SIG-M5 treated with dmso at 0.1 percent for 504 hours (cell line): ENCODE results near the gene MRM3.
"Not testable (repeated sequence)": the region's sequence is repeated elsewhere in the genome, so short reads cannot be mapped to it uniquely, and the experiment has no call there.

ENCODE experiments used
- DNase-seq: peaks from one replicate; lab custom pipeline; 2025; ENCODE audit not compliant: unreplicated experiment; lab: John Stamatoyannopoulos, UW

Gene MRM3

DNA sequence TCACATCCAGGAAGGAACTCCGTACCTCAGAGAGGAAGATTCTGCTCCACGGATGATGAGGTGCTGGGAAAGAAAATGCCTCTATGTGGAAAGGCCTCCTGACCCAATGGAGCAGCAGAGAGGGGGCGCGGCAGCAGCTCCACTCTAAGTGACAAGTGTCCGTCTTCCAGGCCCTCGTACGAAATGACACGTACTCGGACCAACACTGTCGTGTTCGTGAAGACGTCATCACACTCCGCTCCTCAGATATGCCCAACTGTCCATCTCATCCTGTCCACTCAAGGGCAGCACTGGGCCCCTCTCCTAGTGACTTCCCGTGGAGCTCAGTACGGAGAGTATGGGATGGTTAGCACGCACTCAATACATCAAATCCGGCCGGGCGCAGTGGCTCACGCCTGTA is 32.2 kb downstream of the MRM3 start:
- no peak for DNase-seq

DNA sequence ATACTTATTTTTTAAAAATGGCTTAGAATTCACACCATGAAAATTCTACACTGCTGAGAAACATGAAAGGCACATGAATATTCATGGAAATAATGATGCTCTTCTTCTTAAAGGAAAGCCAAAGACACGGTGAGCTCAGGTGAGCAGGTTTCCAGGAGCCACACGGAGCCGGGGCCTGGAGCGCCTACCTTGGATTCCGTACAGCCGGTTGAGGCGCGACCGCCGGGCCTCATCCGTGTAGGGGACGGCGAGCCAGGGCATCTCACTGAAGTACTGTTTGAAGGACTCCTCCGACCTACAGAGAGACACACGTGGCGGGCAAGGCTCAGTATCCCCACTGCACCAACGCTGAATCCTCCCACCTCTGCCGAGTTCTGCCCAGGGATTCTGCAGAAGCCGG is 37.1 kb downstream of the MRM3 start:
- DNase-seq = no peak

DNA sequence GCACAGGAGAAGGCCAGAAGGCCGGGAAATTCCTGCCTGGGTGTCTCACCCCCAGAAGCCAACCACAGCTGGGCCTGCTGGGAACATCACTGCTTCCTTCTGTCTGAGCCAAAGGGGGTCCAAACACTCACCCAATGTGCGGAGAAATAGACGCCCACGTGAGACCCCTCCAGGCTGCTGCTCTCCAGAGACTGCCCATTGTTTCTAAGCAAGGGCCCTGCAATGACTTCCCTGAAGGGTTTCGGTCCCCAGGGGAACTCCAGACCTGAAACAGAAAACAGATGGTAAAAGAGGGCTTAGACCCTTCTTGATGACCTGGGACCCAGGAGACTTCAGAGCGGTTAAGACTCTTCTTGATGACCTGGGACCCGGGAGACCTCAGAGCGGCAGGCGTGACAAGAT is 41.3 kb downstream of the MRM3 start:
- DNase-seq = no peak

DNA sequence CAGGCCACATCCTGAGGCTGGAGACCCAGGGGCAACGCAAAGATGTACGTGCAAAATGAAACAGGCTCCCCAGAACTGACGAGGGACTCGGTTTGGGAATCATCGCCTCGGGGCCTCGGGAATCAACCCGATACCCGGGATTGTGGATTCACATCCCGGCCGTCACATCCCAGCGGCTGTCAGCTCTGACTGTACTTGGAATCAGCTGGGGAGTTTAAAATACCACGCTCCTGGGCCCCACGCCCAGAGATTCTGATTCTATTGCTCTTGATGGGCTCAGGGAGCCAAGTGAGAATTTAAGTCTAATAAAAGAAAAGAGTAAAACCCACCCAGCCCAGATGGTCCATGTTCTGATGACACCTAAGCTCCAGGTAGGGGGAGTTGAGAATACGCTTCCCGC is 42.2 kb downstream of the MRM3 start:
- no peak for DNase-seq

DNA sequence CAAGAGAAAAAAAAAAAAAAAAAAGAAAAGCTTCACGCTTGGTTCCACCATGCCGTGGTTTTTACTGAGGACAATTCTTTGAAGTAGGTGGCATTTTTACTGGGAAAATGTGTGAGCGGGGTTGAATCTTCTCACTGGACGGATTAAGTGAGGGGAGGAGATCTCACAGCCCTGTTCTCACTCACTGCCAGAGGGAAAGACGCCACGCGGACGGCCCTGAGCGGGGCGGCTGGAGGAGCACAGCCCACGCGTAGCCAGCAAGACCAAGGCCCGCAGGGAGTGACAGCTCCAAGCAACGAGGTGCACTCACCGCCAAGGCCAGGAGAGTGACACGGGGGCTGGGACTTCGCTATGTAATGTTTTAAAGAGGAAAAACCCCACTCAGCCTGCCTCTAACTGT is 43.1 kb downstream of the MRM3 start:
- DNase-seq = no peak

DNA sequence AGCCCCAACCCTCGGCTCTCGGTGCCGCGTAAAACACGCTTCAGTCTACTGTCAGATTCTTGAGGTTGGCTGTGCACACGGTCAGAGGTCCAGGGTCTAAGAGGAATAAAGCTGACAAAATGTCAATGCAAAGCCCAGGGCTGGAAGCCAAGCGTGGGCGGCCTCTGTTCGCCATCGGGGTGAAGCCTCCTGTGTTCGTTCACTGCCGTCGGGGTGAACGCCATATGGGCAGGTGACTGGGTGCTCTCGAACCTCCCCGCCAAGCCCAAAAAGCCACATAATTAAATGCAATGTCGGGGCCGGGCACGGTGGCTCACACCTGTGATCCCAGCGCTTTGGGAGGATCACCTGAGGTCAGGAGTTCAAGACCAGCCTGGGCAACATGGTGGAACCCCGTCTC is 44.6 kb downstream of the MRM3 start:
- no peak for DNase-seq

DNA sequence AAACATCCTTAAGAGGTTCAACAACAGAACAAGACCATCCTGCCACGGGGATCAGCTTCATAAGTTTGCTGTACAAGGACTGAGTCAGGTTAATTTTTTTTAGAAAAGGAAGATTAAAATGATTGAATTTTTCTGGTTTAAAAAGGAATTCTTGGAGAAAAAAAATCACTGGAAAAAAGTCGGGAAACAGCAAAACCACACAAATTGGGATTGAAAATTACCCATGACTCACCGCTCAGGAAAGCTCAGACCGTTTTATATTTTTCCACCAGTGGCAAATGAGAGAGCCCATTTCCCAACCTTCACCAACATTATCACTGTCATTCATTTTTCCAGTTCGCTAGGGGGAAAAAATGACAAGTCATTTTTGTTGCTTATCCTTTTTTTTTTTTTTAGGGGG is 46.6 kb downstream of the MRM3 start:
- no peak for DNase-seq

DNA sequence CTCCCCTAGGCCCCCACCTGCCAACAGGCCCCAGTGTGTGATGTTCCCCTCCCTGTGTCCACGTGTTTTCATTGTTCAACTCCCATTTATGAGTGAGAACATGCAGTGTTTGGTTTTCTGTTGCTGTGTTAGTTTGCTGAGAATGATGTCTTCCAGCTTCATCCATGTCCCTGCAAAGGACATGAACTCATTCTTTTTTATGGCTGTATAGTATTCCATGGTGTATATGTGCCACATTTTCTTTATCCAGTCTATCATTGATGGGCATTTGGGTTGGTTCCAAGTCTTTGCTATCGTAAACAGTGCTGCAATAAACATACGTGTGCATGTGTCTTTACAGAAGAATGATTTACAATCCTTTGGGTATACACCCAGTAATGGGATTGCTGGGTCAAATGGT is 47.5 kb downstream of the MRM3 start:
- not testable (repeated sequence) for DNase-seq

DNA sequence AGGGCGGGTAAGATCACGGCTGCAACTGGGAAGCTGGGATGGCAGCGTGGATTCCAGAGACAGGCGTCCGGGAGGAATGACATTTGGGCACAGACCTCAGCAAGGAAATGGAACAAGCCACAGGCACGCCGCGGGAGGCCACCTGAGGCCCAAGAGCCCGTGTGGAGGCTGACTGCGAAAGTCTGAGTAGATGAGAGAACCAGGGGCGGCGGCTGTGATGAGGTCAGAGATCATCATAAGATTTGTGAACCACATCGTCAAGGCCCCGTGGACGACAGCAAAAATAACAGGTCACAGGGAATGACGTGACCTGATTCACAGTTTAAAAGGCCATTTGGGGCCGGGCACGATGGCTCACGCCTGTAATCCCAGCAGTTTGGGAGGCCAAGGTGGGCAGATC is 48.2 kb downstream of the MRM3 start:
- DNase-seq = no peak

DNA sequence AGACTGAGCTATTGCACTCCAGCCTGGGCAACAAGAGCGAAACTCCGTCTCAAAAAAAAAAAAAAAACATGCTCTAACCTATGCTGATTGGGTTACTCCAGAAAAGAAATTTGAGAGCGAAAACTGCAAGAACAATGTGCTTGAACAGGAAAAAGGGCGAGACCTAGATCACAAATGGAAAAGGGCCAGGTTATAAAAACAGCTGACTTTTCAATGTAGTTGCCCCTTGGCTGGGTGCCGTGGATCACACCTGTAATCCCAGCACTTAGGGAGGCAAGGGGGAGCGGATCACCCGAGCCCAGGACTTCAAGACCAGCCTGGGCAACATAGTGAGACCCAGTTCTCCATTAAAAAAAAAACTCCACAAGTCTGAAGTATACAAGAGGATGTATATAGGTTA is 48.8 kb downstream of the MRM3 start:
- DNase-seq = no peak

DNA sequence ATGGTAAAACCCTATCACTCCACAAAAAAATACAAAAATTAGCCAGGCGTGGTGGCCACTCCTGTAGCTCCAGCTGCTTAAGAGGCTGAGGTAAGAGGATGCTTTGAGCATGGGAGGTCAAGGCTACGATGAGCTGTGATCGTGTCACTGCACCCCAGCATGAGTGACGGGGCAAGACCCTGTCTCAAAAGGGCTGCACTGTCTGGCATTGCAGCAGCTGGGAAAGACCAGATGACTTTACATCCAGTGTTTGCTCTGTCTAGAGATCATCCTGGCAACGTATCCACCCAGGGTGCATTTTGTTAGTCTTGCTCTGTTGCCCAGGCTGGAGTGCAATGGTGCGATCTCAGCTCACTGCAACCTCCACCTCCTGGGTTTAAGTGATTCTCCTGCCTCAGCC is 52.0 kb downstream of the MRM3 start:
- DNase-seq = no peak

DNA sequence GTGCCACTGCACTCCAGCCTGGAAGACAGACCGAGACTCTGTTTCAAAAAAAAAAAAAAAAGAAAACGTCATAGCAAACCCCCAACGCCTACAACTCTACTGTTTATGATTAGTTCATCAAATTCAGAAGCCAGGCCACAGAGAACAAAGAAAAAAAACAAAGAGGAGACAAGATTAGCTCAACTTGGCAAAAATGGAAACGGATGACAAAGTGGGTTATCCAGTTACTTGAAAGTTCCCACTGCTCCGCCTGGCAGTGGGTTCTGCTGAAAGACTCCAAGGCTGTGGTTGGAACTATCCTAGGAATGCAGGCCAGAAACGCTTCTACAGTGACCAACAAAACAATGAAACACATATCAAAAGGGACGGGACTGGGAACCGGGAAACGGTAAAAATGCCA is 53.1 kb downstream of the MRM3 start:
- DNase-seq = no peak

DNA sequence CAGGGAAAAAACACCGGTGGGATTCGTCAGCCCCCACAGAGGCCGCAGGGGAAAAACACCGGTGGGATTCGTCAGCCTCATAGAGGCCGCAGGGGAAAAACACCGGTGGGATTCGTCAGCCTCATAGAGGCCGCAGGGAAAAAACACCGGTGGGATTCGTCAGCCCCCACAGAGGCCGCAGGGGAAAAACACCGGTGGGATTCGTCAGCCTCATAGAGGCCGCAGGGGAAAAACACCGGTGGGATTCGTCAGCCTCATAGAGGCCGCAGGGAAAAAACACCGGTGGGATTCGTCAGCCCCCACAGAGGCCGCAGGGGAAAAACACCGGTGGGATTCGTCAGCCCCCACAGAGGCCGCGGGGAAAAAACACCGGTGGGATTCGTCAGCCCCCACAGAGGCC is 53.6 kb downstream of the MRM3 start:
- not testable (repeated sequence) for DNase-seq

DNA sequence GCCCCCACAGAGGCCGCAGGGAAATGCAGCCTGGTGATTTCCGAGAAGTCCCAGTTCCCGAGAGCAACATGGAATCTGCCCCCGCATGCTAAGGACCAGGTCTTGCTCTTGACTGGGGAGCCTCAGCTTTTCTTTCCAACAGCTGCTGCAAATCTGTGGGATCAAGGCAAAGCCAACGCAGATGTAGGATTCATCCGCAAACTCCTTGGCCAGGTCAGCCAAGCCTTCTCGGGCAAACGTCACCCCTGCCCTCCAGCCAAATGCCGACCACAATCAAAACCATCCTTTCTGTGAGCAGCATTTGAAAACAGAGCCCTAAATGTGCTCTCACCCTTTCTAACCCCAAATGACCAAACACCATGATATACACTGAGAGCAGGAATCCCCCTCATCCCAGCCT is 54.0 kb downstream of the MRM3 start:
- DNase-seq = no peak

DNA sequence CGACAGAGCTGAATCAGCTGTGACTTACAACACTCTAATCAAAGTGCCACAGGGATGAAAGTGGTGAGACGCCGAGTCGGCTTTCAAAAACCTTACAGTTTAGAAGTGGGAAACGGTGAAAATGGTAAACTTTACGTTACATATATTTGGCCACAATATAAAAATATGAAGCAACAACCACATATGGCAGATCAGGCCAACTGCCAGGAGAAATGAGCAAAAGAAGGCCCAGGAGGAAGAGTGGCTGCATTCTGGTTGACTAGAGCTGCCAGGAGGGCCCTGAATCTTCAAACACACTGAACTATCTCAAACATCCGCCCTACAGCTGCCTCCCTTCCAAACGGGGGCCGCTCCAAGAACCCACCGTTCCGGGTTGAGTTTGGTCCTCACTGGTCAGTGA is 56.3 kb downstream of the MRM3 start:
- DNase-seq = no peak

DNA sequence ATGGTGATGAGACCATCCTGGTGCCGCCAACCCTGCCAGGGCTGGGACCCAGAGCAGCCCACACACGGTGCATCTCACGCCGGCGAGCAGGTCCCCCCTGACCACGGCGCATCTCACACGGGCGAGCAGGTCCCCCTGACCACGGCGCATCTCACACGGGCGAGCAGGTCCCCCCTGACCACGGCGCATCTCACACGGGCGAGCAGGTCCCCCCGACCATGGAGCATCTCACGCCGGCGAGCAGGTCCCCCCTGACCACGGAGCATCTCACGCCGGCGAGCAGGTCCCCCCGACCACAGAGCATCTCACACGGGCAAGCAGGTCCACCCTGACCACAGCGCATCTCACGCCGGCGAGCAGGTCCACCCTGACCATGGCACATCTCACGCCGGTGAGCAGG is 59.2 kb downstream of the MRM3 start:
- DNase-seq = no peak
